Liver (tissue), 9 donors: ENCODE data around the gene FADS2. TPM values are rescaled to one million over a fixed set of nuclear protein-coding genes. Genes with fewer than 3 reads are reported as not detected.

Experiments used
- DNase-seq: peaks from one replicate; pipeline ENCODE4 v3.0.0-alpha.2; 2017; ENCODE audit warnings: low spot score
- H3K27ac ChIP-seq, 2 donors: one replicate each; pipeline ENCODE4 v1.7.0; 2013; ENCODE audit warnings: inconsistent platforms in 2 of 2, low read length in 2 of 2, control low read depth in 1 of 2, low read depth in 1 of 2, mild to moderate bottlenecking in 1 of 2
- H3K27me3 ChIP-seq, 4 donors: one replicate each; pipeline versions ENCODE4 v1.6.1 to v1.7.0; 2013; ENCODE audit warnings: low read length in 3 of 4, inconsistent platforms in 1 of 4, mild to moderate bottlenecking in 1 of 4, moderate library complexity in 1 of 4; ENCODE audit not compliant: control insufficient read depth in 4 of 4, insufficient read depth in 4 of 4
- H3K36me3 ChIP-seq, 4 donors: one replicate each; pipeline versions ENCODE4 v1.6.1 to v1.7.0; 2013; ENCODE audit warnings: low read length in 3 of 4, mild to moderate bottlenecking in 3 of 4, low read depth in 1 of 4, moderate library complexity in 1 of 4; ENCODE audit not compliant: control insufficient read depth in 4 of 4, insufficient read depth in 3 of 4
- H3K4me1 ChIP-seq, 4 donors: one replicate each; pipeline versions ENCODE4 v1.6.1 to v1.7.0; 2013; ENCODE audit warnings: low read length in 3 of 4, mild to moderate bottlenecking in 3 of 4, moderate library complexity in 1 of 4; ENCODE audit not compliant: control insufficient read depth in 4 of 4, insufficient read depth in 4 of 4
- H3K4me3 ChIP-seq, 3 donors: one replicate each; pipeline versions ENCODE4 v1.6.1 to v1.7.0; 2013; ENCODE audit warnings: low read length in 3 of 3, control low read depth in 1 of 3, low read depth in 1 of 3, mild to moderate bottlenecking in 1 of 3
- H3K9ac ChIP-seq, 2 donors: one replicate each; pipeline ENCODE4 v1.7.0; 2013; ENCODE audit warnings: low read length in 2 of 2, mild to moderate bottlenecking in 2 of 2, moderate library complexity in 2 of 2, control low read depth in 1 of 2, low read depth in 1 of 2
- H3K9me3 ChIP-seq, 4 donors: one replicate each; pipeline versions ENCODE4 v1.6.1 to v1.7.0; 2013; ENCODE audit warnings: low read length in 3 of 4; ENCODE audit not compliant: control insufficient read depth in 4 of 4
- ATF3 ChIP-seq: IDR thresholded peaks from 2 replicates; pipeline ENCODE4 v1.6.1; 2016; ENCODE audit warnings: antibody characterized with exemption
- CTCF ChIP-seq: fragments of 150-350 bp; IDR thresholded peaks from 2 replicates; pipeline ENCODE4 v1.5.1; 2017; ENCODE audit warnings: improper control_type of control experiment, low read depth, low read length; ENCODE audit not compliant: missing input control
- EGR1 ChIP-seq, 2 donors: IDR thresholded peaks; 2 replicates each; pipeline ENCODE4 v1.6.1; 2016 to 2018; ENCODE audit warnings: antibody characterized with exemption in 2 of 2, low read depth in 2 of 2
- FOXA1 ChIP-seq: IDR thresholded peaks from 2 replicates; pipeline ENCODE4 v1.6.1; 2016; ENCODE audit warnings: antibody characterized with exemption
- FOXA2 ChIP-seq: IDR thresholded peaks from 2 replicates; pipeline ENCODE4 v1.6.1; 2016; ENCODE audit warnings: antibody characterized with exemption
- GABPA ChIP-seq, 2 donors: IDR thresholded peaks in 1 of 2; conservative IDR thresholded peaks in 1 of 2; 2 replicates each; pipeline ENCODE4 v1.6.1; 2016; ENCODE audit warnings: antibody characterized with exemption in 2 of 2, mild to moderate bottlenecking in 1 of 2, moderate library complexity in 1 of 2
- HNF4A ChIP-seq, 2 donors: conservative IDR thresholded peaks; 2 replicates each; pipeline ENCODE4 v1.6.1; 2016; ENCODE audit warnings: antibody characterized with exemption in 2 of 2, mild to moderate bottlenecking in 2 of 2
- HNF4G ChIP-seq: IDR thresholded peaks from 2 replicates; pipeline ENCODE4 v1.6.1; 2016; ENCODE audit warnings: antibody characterized with exemption
- JUND ChIP-seq, 2 donors: IDR thresholded peaks; 2 replicates each; pipeline ENCODE4 v1.6.1; 2016; ENCODE audit warnings: antibody characterized with exemption in 2 of 2
- MAX ChIP-seq: IDR thresholded peaks from 2 replicates; pipeline ENCODE4 v1.6.1; 2016; ENCODE audit warnings: antibody characterized with exemption
- NR2F2 ChIP-seq: IDR thresholded peaks from 2 replicates; pipeline ENCODE4 v1.6.1; 2016; ENCODE audit warnings: antibody characterized with exemption
- RAD21 ChIP-seq, 2 donors: IDR thresholded peaks; 2 replicates each; pipeline ENCODE4 v1.6.1; 2016; ENCODE audit warnings: antibody characterized with exemption in 2 of 2, mild to moderate bottlenecking in 2 of 2
- REST ChIP-seq: IDR thresholded peaks from 2 replicates; pipeline ENCODE4 v1.6.1; 2016; ENCODE audit warnings: antibody characterized with exemption, mild to moderate bottlenecking
- SP1 ChIP-seq: IDR thresholded peaks from 2 replicates; pipeline ENCODE4 v1.6.1; 2018; ENCODE audit warnings: antibody characterized with exemption, mild to moderate bottlenecking
- TAF1 ChIP-seq: conservative IDR thresholded peaks from 2 replicates; pipeline ENCODE4 v1.6.1; 2016; ENCODE audit warnings: antibody characterized with exemption, mild to moderate bottlenecking
- YY1 ChIP-seq: IDR thresholded peaks from 2 replicates; pipeline ENCODE4 v1.6.1; 2016; ENCODE audit warnings: antibody characterized with exemption, mild to moderate bottlenecking
- WGBS: extraction: QIAGEN DNeasy Blood & Tissue Kit; methylation state at CpG from one replicate; pipeline ENCODE4 v1.1.7; 2013; 5-methylcytosine and 5-hydroxymethylcytosine counted together
- polyA plus RNA-seq, 2 donors: library from polyadenylated mRNA; stranded (reverse) in 1 of 2; unstranded in 1 of 2; fragments of 200-250 nt in 1 of 2; fragments of >200 nt in 1 of 2; fragmentation: Nextera tagmentation in 1 of 2; extraction: Ambion mirVana in 1 of 2; gene quantifications; one replicate each; pipeline versions ENCODE4 v1.2.1 to v1.2.3, GENCODE V29; 2013 to 2015
- total RNA-seq, 2 donors: library from RNA; depleted of rRNA; stranded (reverse); fragments of >200 nt; gene quantifications; one replicate each; pipeline ENCODE4 v1.2.3, GENCODE V29; 2014
- TF ChIP-seq, protein P1 (sequence below): IDR thresholded peaks from 2 replicates; pipeline ENCODE4 v1.6.1; 2016; ENCODE audit warnings: antibody characterized with exemption
- donor health status: healthy.
- donor health status: healthy.
- donor health status: healthy.
- donor health status: healthy.
- donor health status: healthy.

FADS2 gene
- total and polyA plus RNA-seq, 4 donors, result 2.8 to 281 (median 84.9) TPM

DNA sequence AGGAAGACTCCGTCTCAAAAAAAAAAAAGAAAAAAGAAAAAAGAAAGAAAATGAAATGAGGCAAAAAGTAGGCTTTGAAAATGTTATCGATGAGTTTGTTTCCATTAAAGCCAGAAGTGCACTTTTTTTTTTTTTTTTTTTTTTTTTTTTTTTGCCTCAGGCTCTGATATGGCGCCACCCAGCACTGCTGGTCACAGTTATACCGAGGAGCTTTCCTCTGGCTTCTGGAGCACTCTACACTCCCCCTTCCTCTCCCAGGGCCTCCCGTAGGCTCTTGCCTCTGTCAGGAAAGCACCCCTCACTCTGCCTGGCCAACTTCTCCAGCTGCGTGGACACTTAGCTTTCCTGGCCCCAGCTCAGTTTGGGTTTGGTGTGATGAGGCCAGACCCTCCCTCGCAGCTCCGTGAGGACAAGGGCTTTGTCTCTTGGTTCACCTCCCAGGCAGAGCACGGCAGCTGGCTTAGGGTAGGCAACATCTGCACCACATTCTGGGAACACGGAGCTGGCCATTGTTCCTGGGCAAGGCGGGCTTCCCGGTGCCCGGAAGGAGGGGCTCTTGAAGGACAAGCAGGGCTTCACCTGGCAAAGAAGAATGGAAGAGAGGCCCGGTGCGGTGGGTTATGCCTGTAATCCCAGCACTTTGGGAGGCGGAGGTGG lies 16.9 kb downstream of the FADS2 start:
- H3K27me3 ChIP-seq, result no peaks in the 10 kb centered on the region
- peaks cover 0 to 14% (median 1%) of the 10 kb centered on the region in 4 donors for H3K4me1 ChIP-seq
- no peaks in the 10 kb centered on the region for H3K9me3 ChIP-seq
- peaks cover 7 to 43% (median 25%) of the 10 kb centered on the region in 4 donors for H3K36me3 ChIP-seq
- no peak overlapping the region for H3K4me3 ChIP-seq
- no peak for DNase-seq
- WGBS, result 90% methylated on average over 16 of the region's 16 CpGs
- H3K9ac ChIP-seq, result no peak overlapping the region
- no peak for TF ChIP-seq HNF4A (conservative IDR thresholded peaks at IDR 0.05)
- TF ChIP-seq CTCF, result no peak
- TF ChIP-seq, protein P1, sequence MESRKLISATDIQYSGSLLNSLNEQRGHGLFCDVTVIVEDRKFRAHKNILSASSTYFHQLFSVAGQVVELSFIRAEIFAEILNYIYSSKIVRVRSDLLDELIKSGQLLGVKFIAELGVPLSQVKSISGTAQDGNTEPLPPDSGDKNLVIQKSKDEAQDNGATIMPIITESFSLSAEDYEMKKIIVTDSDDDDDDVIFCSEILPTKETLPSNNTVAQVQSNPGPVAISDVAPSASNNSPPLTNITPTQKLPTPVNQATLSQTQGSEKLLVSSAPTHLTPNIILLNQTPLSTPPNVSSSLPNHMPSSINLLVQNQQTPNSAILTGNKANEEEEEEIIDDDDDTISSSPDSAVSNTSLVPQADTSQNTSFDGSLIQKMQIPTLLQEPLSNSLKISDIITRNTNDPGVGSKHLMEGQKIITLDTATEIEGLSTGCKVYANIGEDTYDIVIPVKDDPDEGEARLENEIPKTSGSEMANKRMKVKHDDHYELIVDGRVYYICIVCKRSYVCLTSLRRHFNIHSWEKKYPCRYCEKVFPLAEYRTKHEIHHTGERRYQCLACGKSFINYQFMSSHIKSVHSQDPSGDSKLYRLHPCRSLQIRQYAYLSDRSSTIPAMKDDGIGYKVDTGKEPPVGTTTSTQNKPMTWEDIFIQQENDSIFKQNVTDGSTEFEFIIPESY, result no peak
- no peak for TF ChIP-seq EGR1 (IDR thresholded peaks at IDR 0.05; ENCODE audit: low read depth in 2 of 2)
- TF ChIP-seq SP1, result no peak
- TF ChIP-seq ATF3, result no peak
- TF ChIP-seq RAD21 (IDR thresholded peaks at IDR 0.05), result no peak
- H3K27ac ChIP-seq, result no peak overlapping the region

GRCh38 chr11:61846362-61847020 lies 18.4 kb downstream of the FADS2 start:
- H3K4me1 ChIP-seq, result peaks cover 0 to 14% (median 1%) of the 10 kb centered on the region in 4 donors
- H3K4me3 ChIP-seq, result no peak overlapping the region
- DNase-seq, result no peak
- H3K27me3 ChIP-seq, result no peaks in the 10 kb centered on the region
- H3K36me3 ChIP-seq, result peaks cover 7 to 34% (median 19%) of the 10 kb centered on the region in 4 donors
- no peaks in the 10 kb centered on the region for H3K9me3 ChIP-seq
- WGBS, result 53% methylated on average over 10 of the region's 10 CpGs
- no peak overlapping the region for H3K27ac ChIP-seq
- no peak overlapping the region for H3K9ac ChIP-seq
- TF ChIP-seq HNF4A (conservative IDR thresholded peaks at IDR 0.05) (peak; percentile 41 to 48), JUND (IDR thresholded peaks at IDR 0.05) (no peak), RAD21 (IDR thresholded peaks at IDR 0.05) (peak in 1 of 2 donors; percentile 32), TAF1 (no peak), ATF3 (no peak), HNF4G (no peak), MAX (no peak), SP1 (peak; percentile 35), YY1 (no peak), CTCF (no peak), NR2F2 (no peak), FOXA1 (no peak), GABPA (IDR thresholded peaks at IDR 0.05 in 1 of 2, conservative IDR thresholded peaks at IDR 0.05 in 1 of 2) (no peak), EGR1 (IDR thresholded peaks at IDR 0.05; ENCODE audit: low read depth in 2 of 2) (no peak), FOXA2 (no peak), REST (no peak)
- TF ChIP-seq, protein P1, result no peak
